Activated CD4-positive, alpha-beta T cell treated with anti-CD3 and anti-CD28 coated beads, Interleukin-2, amount 10 ng/mL, durations not matched to agents 7 days and 5 days (primary cell): ENCODE measurements around the gene DNMT3A. TPM values are rescaled to one million over a fixed set of nuclear protein-coding genes. Genes with fewer than 3 reads are reported as not detected.

Experiments
- CTCF ChIA-PET: fragments of 350-600 bp; sonication (Branson Sonifier 250); formaldehyde crosslinking; loops from one replicate; lab custom pipeline; 2021; ENCODE audit warnings: antibody characterized with exemption; lab: Charles Lee
- POLR2A ChIA-PET: fragments of 350-600 bp; sonication (Branson Sonifier 250); formaldehyde crosslinking; loops from one replicate; lab custom pipeline; 2021; ENCODE audit warnings: antibody characterized with exemption; lab: Charles Lee
- DNase-seq: peaks from one replicate; pipeline ENCODE4 v3.0.0-alpha.2; 2020
- H3K27ac Mint-ChIP-seq: one replicate; pipeline ENCODE4 v1.8.0; 2021; ENCODE audit warnings: mild to moderate bottlenecking, moderate library complexity, mixed read lengths
- H3K27me3 Mint-ChIP-seq: one replicate; pipeline ENCODE4 v1.8.0; 2021; ENCODE audit warnings: mixed read lengths
- H3K36me3 Mint-ChIP-seq: one replicate; pipeline ENCODE4 v1.8.0; 2021; ENCODE audit warnings: low read depth, mixed read lengths
- H3K4me1 Mint-ChIP-seq: one replicate; pipeline ENCODE4 v1.8.0; 2021; ENCODE audit warnings: mixed read lengths
- H3K4me3 Mint-ChIP-seq: one replicate; pipeline ENCODE4 v1.8.0; 2021; ENCODE audit warnings: mild to moderate bottlenecking, moderate library complexity, mixed read lengths
- H3K9me3 Mint-ChIP-seq: one replicate; pipeline ENCODE4 v1.8.0; 2021; ENCODE audit warnings: mixed read lengths
- total RNA-seq, 2 experiments: library from RNA; stranded (reverse); gene quantifications; one replicate each; pipeline ENCODE4 v1.2.3, GENCODE V29; 2021

The DNMT3A gene
- total RNA-seq, 2 experiments from 2014 or later: 55.9 to 62.3 TPM

DNA sequence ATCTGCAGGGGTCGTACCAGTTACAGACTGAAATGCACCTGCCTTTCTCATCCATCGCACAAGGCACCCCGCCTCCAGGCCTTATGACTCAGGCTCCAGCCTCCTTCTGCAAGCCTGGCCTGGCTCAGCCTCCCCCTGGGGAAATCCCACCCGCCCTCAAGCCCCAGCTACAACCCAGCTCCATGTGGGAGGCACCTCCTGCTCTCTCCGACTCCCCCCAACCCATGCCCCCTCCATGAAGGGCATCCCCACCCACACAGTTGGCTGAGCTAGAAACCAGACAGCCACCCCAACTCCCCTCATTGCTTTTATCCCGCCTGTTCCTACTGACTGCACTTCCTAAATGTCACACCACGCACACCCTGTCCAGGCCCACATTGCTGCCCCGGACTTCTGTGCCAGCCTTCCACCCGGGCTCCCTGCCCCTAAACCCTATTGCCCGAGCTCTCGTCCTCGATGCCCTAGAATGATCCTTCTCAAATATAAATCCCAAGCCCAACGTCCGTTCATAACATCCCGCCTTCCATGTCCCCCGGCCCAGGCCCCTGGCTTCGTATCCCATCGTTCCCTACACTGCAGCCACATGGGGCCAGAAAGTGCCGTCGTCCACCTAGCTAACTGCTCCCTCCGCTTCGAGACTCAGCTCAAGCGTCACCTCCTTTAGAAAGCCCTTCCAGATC, 9.9 kb downstream of the DNMT3A start:
- CTCF ChIA-PET: interaction anchor here (0.6 to 2.0 kb wide), 7 partner anchors 11 to 70 kb away, joined by 3 to 6 read pairs (median 4); partner anchors contain the start of gene DNMT3A
- H3K4me3 Mint-ChIP-seq: no peak overlapping the region

DNA sequence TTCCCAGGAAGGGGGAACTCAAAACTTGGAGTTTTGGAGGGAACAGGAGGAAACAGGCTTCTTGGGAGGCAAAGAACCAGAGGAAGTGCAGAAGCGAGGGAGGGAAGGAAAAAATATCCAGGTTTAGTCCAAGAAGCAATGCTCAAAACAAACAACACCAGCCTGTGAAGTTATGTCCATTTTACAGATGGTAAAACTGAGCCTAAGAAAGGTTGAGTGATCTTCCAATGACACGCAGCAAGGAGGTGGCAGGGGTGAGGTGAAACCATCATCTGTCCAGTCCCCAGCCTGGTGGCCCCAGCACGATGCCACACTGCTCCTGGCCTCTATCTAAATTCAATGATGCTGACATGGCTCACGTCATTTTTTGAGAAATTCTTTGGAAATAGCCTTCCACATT, 10.8 kb downstream of the DNMT3A start:
- Mint-ChIP-seq H3K9me3 (peaks cover 17% of the 10 kb centered on the region), H3K27me3 (no peaks in the 10 kb centered on the region), H3K4me3 (no peak overlapping the region), H3K36me3 (peaks cover 32% of the 10 kb centered on the region), H3K27ac (no peak overlapping the region), H3K4me1 (peaks cover 44% of the 10 kb centered on the region)
- DNase-seq: no peak
- CTCF ChIA-PET: interaction anchor here (1.1 to 2.0 kb wide), 4 partner anchors 9 to 53 kb away, joined by 3 to 6 read pairs (median 4); partner anchors contain the start of gene DNMT3A
- POLR2A ChIA-PET: no interaction called here

More for the DNA sequence above, 9.9 kb downstream of the DNMT3A start:
- Mint-ChIP-seq H3K27me3 (no peaks in the 10 kb centered on the region), H3K36me3 (peaks cover 23% of the 10 kb centered on the region), H3K27ac (no peak overlapping the region), H3K9me3 (peaks cover 12% of the 10 kb centered on the region), H3K4me1 (peaks cover 52% of the 10 kb centered on the region)
- POLR2A ChIA-PET: interaction anchor here (0.6 kb wide), 1 partner anchor 22 kb away, joined by 7 read pairs; no protein-coding TSS in a partner anchor
- DNase-seq: no peak

DNA sequence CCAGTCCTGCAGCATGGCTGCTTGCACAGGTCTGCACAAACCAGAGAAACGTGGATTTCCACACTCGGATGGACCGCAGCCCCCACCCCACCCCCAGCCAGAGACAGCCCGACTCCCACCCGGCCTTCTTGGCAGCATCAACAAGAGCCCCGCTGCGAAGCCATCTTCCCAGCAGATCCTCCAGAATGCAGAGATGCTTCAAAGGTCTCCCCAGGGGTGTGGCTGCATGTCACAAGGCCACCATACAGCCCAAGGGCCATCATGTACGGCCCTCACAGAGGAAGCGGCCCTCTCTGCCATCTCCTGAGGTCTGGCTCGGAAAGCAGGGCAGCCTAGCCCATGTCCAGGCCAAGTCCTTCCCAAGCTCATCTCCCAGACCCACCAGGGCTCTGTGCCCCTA, 11.5 kb downstream of the DNMT3A start:
- peaks cover 38% of the 10 kb centered on the region for H3K4me1 Mint-ChIP-seq
- POLR2A ChIA-PET: no interaction called here

DNA sequence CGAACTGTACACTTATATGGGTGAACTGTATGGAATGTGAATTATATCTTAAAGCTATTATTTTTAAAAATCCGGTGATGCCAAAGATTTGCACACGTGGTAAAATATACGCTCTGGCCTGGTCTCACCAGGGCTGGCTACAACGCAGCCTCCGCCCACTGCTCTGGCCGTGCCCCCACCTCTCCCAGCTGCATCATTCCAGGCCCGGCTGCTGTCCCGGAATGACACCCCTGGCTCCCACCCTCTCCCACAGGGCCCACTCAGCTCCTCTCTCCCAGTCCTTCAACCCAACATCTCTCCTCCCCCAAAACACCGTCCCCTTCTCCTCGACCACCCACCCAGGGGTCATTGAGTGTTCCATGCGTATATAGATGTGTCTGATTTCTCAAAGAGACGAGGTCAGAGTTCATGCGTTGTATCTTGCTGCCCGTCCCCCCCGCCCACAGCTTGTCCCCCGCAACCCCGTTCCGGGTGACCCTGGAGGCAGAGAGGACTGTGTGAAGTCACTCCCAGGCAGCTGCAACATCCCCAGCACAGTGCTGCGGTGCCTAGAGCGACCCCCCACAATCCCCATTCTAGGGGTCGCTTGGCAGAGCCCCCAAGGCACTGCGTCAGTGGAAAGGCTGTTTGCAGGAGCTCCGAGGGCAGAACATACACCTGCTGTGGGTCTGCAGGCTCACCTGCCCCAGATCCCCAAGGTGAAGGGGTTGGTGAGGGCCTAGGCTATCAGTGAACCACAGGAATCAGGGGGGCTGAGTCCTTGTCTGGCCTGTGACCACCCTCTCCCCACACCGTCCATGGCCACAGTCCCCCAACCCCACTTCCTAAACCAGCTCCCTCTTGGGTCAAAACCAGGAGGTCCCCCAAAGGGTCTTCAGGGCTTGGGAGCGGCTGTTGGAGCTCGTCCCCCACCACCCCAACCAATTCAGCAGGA, 13.3 kb downstream of the DNMT3A start:
- H3K9me3 Mint-ChIP-seq: peaks cover 19% of the 10 kb centered on the region
- H3K27me3 Mint-ChIP-seq: no peaks in the 10 kb centered on the region
- POLR2A ChIA-PET: no interaction called here
- H3K4me1 Mint-ChIP-seq: peaks cover 28% of the 10 kb centered on the region
- no peak overlapping the region for H3K4me3 Mint-ChIP-seq
- no peak for DNase-seq
- no peak overlapping the region for H3K27ac Mint-ChIP-seq
- CTCF ChIA-PET: interaction anchor here (0.8 to 2.7 kb wide), 7 partner anchors 8 to 52 kb away, joined by 3 to 11 read pairs (median 3); partner anchors contain the start of gene DNMT3A
- peaks cover 32% of the 10 kb centered on the region for H3K36me3 Mint-ChIP-seq

More for the DNA sequence above, 11.5 kb downstream of the DNMT3A start:
- Mint-ChIP-seq H3K9me3 (peaks cover 19% of the 10 kb centered on the region), H3K27ac (no peak overlapping the region), H3K27me3 (no peaks in the 10 kb centered on the region), H3K36me3 (peaks cover 35% of the 10 kb centered on the region), H3K4me3 (no peak overlapping the region)
- DNase-seq: no peak
- CTCF ChIA-PET: interaction anchor here (0.6 to 1.1 kb wide), 2 partner anchors 10 to 24 kb away, joined by 3 to 4 read pairs; no protein-coding TSS in a partner anchor

DNA sequence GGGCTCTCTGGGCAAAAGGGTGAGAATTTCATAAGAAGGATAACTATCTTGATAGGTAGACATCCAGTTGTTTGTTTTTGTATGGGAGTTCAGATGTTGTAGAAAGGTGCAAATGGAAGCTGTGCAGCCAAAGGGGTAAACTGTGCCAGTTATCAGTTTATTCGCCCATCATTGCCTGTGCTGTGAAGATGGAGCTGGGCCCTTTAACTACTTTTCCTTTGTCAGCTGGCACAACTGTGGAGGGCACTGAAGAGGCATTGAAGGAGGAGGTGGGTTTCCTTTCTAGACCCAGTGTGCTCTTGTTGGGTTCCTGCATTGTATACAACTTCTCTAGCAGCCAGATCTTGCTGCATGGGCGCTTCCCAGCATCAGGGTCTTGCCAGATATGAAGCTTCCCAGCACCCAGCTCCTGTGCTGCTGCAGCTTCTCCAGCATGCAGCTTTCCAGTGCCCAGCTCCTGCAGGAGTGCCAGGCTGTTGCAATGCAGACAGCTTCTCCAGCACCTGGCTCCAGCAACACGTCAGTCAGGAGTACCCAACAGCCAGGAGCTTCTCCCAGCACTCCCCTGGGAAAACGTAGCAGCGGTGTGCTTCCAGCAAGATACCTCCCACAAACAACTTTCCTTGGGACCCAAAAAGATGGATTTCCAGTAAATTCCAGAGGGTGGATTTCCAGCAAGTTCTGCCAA, 15.3 kb downstream of the DNMT3A start:
- no peak for DNase-seq
- ChIA-PET CTCF (interaction anchor here (1.0 to 2.7 kb wide), 5 partner anchors 9 to 48 kb away, joined by 4 to 11 read pairs (median 7); no protein-coding TSS in a partner anchor), POLR2A (no interaction called here)
- peaks cover 29% of the 10 kb centered on the region for H3K4me1 Mint-ChIP-seq
- no peak overlapping the region for H3K27ac Mint-ChIP-seq
- H3K9me3 Mint-ChIP-seq: peaks cover 19% of the 10 kb centered on the region
- H3K27me3 Mint-ChIP-seq: no peaks in the 10 kb centered on the region
- H3K4me3 Mint-ChIP-seq: no peak overlapping the region
- H3K36me3 Mint-ChIP-seq: peaks cover 36% of the 10 kb centered on the region

DNA sequence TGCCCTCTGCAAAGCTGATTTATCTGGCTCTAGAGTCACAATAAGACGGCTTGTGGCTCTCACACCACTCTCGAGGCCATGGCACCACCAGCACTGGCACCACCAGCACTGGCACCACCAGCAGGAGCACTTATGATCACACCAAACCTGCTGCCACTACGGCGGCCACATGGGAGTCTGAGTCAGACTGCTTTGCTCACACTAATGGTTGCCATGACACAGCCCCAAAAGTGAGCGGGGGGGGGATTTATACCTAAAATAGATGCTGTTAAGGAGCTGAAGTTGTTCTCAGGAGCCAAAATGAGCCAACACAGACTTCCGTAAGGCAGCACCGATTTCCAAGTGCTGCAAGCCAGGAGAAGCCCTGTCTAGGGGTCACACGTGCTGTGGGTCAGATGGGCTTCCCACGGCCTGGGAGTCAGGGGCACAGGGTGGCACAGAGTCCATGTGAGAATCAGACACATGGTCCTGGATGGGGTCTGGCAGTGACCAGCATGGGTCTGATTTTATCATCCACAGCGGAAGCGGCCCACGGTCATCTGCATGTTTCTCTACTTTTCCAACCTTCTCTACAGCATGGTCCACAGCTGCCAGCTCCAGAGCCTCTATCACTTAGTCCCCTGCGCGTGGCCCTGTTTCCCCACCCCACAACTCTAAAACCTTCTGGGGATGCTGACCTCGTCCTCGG, 16.7 kb downstream of the DNMT3A start:
- Mint-ChIP-seq H3K27ac (no peak overlapping the region), H3K4me1 (peaks cover 26% of the 10 kb centered on the region), H3K9me3 (peaks cover 19% of the 10 kb centered on the region)

DNA sequence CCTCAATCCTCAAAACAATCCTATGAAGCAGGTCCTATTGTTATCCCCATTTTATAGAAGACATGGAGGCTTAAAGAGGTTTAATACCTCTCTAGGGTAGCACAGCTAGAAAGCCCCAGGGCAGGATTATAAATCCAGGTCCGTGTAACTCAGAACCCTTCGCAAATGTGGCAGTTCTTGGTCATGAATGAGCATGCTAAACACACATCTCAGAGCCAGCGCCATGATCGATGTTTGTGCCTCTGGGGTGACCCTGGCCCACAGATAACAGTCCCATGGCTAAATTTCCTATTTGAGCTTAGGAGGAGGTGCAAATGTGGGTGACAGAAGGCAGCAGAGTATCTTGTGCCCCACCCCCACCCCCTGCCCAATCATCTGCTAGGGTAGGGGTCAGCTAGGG, 17.5 kb downstream of the DNMT3A start:
- Mint-ChIP-seq H3K36me3 (peaks cover 45% of the 10 kb centered on the region), H3K9me3 (peaks cover 21% of the 10 kb centered on the region), H3K27ac (no peak overlapping the region), H3K4me3 (no peak overlapping the region), H3K4me1 (peaks cover 30% of the 10 kb centered on the region), H3K27me3 (no peaks in the 10 kb centered on the region)
- ChIA-PET POLR2A (no interaction called here), CTCF (interaction anchor here (0.8 to 2.3 kb wide), 6 partner anchors 9 to 249 kb away, joined by 3 to 11 read pairs (median 4); partner anchors contain the start of gene DNMT3A)
- DNase-seq: no peak

More for the DNA sequence above, 16.7 kb downstream of the DNMT3A start:
- CTCF ChIA-PET: interaction anchor here (0.8 to 1.9 kb wide), 2 partner anchors 13 to 248 kb away, joined by 3 to 4 read pairs; no protein-coding TSS in a partner anchor
- Mint-ChIP-seq H3K4me3 (no peak overlapping the region), H3K36me3 (peaks cover 40% of the 10 kb centered on the region), H3K27me3 (no peaks in the 10 kb centered on the region)
- no peak for DNase-seq
- POLR2A ChIA-PET: no interaction called here

DNA sequence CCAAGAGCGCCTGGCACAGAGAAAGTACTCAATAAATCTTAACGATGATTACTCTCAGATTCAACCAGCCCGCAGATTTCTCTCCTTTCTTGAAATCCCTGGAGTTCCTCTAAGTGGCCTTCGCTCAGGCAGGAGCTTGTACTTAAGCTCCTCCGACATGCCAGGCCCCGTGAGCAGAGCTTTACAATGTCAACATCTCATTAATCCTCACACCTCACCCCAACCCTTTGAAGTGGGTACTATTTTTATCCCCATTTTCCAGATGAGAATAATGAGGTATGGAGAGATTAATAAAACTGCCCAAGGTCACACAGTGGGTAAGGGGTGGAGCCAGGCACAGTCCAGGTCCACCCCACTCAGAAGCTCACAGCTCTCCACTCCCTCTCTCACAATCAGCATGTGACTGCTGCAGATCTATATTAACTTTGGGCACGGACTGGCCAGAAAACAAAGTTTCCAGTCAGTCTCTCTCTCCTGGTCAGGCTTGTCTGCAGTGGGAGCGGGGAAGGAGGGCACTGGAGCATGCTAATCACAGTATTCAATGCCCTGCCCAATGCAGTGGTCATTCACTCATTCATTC, 18.0 kb downstream of the DNMT3A start:
- H3K4me1 Mint-ChIP-seq: peaks cover 30% of the 10 kb centered on the region
- CTCF ChIA-PET: interaction anchor here (0.6 to 2.3 kb wide), 8 partner anchors 8 to 38 kb away, joined by 3 to 11 read pairs (median 4); partner anchors contain the start of gene DNMT3A
- no peak overlapping the region for H3K4me3 Mint-ChIP-seq
- H3K27ac Mint-ChIP-seq: no peak overlapping the region
- H3K9me3 Mint-ChIP-seq: peaks cover 21% of the 10 kb centered on the region
- no peaks in the 10 kb centered on the region for H3K27me3 Mint-ChIP-seq
- POLR2A ChIA-PET: no interaction called here
- peaks cover 45% of the 10 kb centered on the region for H3K36me3 Mint-ChIP-seq
- DNase-seq: no peak

DNA sequence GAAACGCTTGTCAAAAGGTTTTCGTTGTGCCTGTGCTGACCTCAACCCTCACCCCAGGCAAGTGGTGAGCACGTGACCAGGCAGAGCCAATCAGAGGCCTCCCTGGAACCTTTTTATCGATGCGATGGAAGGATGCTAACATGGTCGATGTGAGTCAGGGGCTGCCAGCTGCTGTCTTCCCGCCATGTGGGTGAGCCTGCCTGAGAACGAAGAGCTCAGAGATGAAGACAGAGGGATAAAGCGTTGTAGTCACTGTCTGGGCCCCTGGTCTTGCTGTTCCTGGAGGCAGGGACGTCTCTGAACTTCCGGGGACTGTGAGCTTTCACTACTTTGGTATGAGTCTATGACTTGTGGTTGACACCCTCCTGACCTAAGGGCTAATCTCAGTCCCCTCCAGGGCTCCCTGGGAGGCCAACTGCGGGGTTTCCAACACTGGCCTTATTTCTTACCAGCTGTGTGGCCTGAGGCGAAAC, 18.6 kb downstream of the DNMT3A start:
- H3K27me3 Mint-ChIP-seq: no peaks in the 10 kb centered on the region
- H3K27ac Mint-ChIP-seq: peak overlapping the region; percentile 65

DNA sequence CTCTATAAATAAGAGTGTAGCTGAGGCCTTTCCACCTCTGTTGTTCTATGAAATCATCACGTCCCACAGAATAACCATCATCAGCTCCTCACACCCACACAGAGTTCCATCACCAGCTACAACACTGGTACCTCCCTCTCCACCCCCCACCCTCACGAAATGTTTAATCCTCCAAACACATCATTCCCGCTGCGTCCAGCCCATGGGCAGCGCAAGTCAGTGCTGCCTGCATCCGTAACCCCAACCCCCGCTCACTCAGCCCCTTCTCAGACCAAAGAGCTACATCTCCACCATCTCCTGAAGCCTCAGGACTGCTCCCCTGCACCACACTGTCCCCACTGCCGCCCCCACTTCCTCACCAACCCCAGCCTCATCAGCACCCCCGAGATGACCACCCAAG, 19.4 kb downstream of the DNMT3A start:
- H3K4me1 Mint-ChIP-seq: peaks cover 33% of the 10 kb centered on the region
- no peaks in the 10 kb centered on the region for H3K27me3 Mint-ChIP-seq
- POLR2A ChIA-PET: no interaction called here
- no peak overlapping the region for H3K27ac Mint-ChIP-seq
- CTCF ChIA-PET: interaction anchor here (1.3 to 2.3 kb wide), 3 partner anchors 12 to 35 kb away, joined by 3 to 7 read pairs (median 4); partner anchors contain the start of gene DNMT3A
- H3K4me3 Mint-ChIP-seq: no peak overlapping the region
- DNase-seq: no peak
- peaks cover 13% of the 10 kb centered on the region for H3K9me3 Mint-ChIP-seq
- peaks cover 37% of the 10 kb centered on the region for H3K36me3 Mint-ChIP-seq

More for the DNA sequence above, 18.6 kb downstream of the DNMT3A start:
- ChIA-PET POLR2A (no interaction called here), CTCF (interaction anchor here (0.6 to 2.3 kb wide), 9 partner anchors 8 to 39 kb away, joined by 3 to 11 read pairs (median 4); partner anchors contain the start of gene DNMT3A)
- Mint-ChIP-seq H3K36me3 (peaks cover 43% of the 10 kb centered on the region), H3K4me3 (peak overlapping the region; percentile 40), H3K4me1 (peaks cover 31% of the 10 kb centered on the region), H3K9me3 (peaks cover 19% of the 10 kb centered on the region)
- no peak for DNase-seq

DNA sequence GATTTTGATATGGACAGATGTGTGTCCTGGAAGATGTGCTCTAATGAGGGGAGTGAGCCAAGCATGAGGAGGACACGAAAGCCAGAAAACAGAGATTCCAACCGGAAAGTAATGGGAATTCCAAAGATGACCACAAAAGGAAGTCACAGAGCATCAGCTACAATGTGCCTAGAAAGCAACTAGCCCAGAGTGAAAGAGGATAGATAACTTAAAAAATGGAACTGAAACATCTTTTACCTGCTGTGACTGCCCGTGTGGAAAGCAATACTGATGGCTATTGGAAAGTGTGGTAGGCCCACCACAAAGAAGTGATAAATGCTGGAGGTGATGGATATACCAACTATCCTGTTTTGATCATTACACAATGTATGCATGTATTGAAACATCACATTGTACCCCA, 21.6 kb downstream of the DNMT3A start:
- ChIA-PET CTCF (interaction anchor here (0.7 kb wide), 2 partner anchors 12 to 150 kb away, joined by 3 read pairs; no protein-coding TSS in a partner anchor), POLR2A (no interaction called here)
- Mint-ChIP-seq H3K36me3 (peaks cover 23% of the 10 kb centered on the region), H3K4me3 (no peak overlapping the region), H3K4me1 (peaks cover 52% of the 10 kb centered on the region), H3K9me3 (peaks cover 2% of the 10 kb centered on the region), H3K27me3 (no peaks in the 10 kb centered on the region), H3K27ac (no peak overlapping the region)
- no peak for DNase-seq
